Vagina (tissue), 2 donors: ENCODE results near the gene CACNG8. TPM values are rescaled to one million over a fixed set of nuclear protein-coding genes. Genes with fewer than 3 reads are reported as not detected.

Experiments
- DNase-seq, 2 donors: peaks; one replicate each; pipeline ENCODE4 v3.0.0-alpha.2; 2017; ENCODE audit errors: extremely low spot score in 2 of 2
- H3K27ac ChIP-seq: fragments of 200-600 bp; sonication (generic); one replicate; pipeline ENCODE4 v1.5.1; 2019
- H3K27me3 ChIP-seq: fragments of 200-600 bp; sonication (generic); one replicate; pipeline ENCODE4 v1.5.1; 2019
- H3K36me3 ChIP-seq, 2 donors: fragments of 200-600 bp; sonication (generic); one replicate each; pipeline ENCODE4 v1.5.1; 2017 to 2019
- H3K4me1 ChIP-seq: fragments of 200-600 bp; sonication (generic); one replicate; pipeline ENCODE4 v1.5.1; 2019
- H3K4me3 ChIP-seq, 2 donors: fragments of 200-600 bp; sonication (generic); 1 replicate in 1 of 2; 2 replicates in 1 of 2; pipeline ENCODE4 v1.5.1; 2016 to 2019
- H3K9me3 ChIP-seq: fragments of 200-600 bp; sonication (generic); one replicate; pipeline ENCODE4 v1.5.1; 2019
- CTCF ChIP-seq, 3 experiments: fragments of 450-650 bp in 2 of 3; fragments of 200-600 bp in 1 of 3; sonication (generic) in 1 of 3; IDR thresholded peaks; one replicate each; pipeline ENCODE4 v1.5.1; 2017 to 2019; ENCODE audit warnings: antibody characterized with exemption in 3 of 3, mild to moderate bottlenecking in 2 of 3, moderate library complexity in 2 of 3
- POLR2A ChIP-seq, 2 donors: fragments of 450-650 bp; IDR thresholded peaks; one replicate each; pipeline ENCODE4 v1.6.1; 2017; ENCODE audit warnings: antibody characterized with exemption in 2 of 2, mild to moderate bottlenecking in 2 of 2, moderate library complexity in 2 of 2
- POLR2AphosphoS5 ChIP-seq, 2 donors: sonication (generic); formaldehyde crosslinking; IDR thresholded peaks; one replicate each; pipeline ENCODE4 v1.9.0; 2017; ENCODE audit warnings: antibody characterized with exemption in 2 of 2, mild to moderate bottlenecking in 2 of 2, low read depth in 1 of 2; ENCODE audit not compliant: insufficient read depth in 1 of 2
- intact Hi-C: fragments of 100-400 bp; cut with DNase I; formaldehyde crosslinking; loops from one replicate; pipeline ENCODE4 v1.15.1; 2023
- total RNA-seq: library from RNA; depleted of rRNA; stranded (reverse); fragments of >200 nt; gene quantifications from one replicate; pipeline ENCODE4 v1.2.3, GENCODE V29; 2016

Gene CACNG8
- total RNA-seq, 1 donor from 2014 or later: not detected

DNA sequence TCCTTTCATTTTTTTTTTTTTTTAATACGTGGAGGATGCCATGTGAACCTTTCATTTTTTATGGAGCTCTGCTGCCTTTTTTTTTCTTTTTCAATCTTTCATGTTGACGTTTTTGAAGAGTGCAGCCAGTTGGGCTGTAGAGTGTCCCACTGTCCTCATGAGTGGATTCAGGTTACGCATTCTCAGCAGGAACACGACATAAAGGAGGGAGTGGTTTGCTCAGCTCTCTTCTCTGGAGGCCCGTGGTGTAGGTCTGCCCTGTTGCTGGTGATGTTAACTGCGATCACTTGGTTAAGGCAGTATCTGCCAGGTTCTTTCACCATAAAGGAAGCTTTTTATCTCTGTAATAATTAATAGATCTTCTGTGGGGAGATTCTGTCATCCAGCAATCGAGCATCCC is 26.7 kb upstream of the CACNG8 start:
- intact Hi-C loops: no loop called here
- Histone ChIP-seq H3K27me3 (no peaks in the 10 kb centered on the region), H3K4me1 (no peaks in the 10 kb centered on the region), H3K9me3 (no peaks in the 10 kb centered on the region), H3K36me3 (no peaks in the 10 kb centered on the region), H3K4me3 (no peak overlapping the region), H3K27ac (no peak overlapping the region)
- TF ChIP-seq POLR2AphosphoS5 (IDR thresholded peaks at IDR 0.05; ENCODE audit: insufficient read depth in 1 of 2, low read depth in 1 of 2): no peak
- TF ChIP-seq CTCF (IDR thresholded peaks at IDR 0.05): no peak
- no peak for TF ChIP-seq POLR2A (IDR thresholded peaks at IDR 0.05)
- DNase-seq: no peak

- TF ChIP-seq POLR2AphosphoS5 (IDR thresholded peaks at IDR 0.05; ENCODE audit: insufficient read depth in 1 of 2, low read depth in 1 of 2) (no peak), CTCF (IDR thresholded peaks at IDR 0.05) (no peak), POLR2A (IDR thresholded peaks at IDR 0.05) (no peak)
- Histone ChIP-seq H3K4me3 (no peak overlapping the region), H3K36me3 (no peaks in the 10 kb centered on the region), H3K27me3 (peaks cover 7% of the 10 kb centered on the region), H3K27ac (no peak overlapping the region), H3K4me1 (no peaks in the 10 kb centered on the region), H3K9me3 (no peaks in the 10 kb centered on the region)
- intact Hi-C loops: no loop called here
- DNase-seq: no peak
Measured at GRCh38 chr19:53942001-53942786, 20.5 kb upstream of the CACNG8 start.

- TF ChIP-seq CTCF (IDR thresholded peaks at IDR 0.05) (no peak), POLR2A (IDR thresholded peaks at IDR 0.05) (no peak), POLR2AphosphoS5 (IDR thresholded peaks at IDR 0.05; ENCODE audit: insufficient read depth in 1 of 2, low read depth in 1 of 2) (no peak)
Measured at GRCh38 chr19:53944416-53944815, 18.3 kb upstream of the CACNG8 start.

GRCh38 chr19:53944933-53945332 is 17.8 kb upstream of the CACNG8 start:
- TF ChIP-seq POLR2A (IDR thresholded peaks at IDR 0.05) (no peak), POLR2AphosphoS5 (IDR thresholded peaks at IDR 0.05; ENCODE audit: insufficient read depth in 1 of 2, low read depth in 1 of 2) (no peak), CTCF (IDR thresholded peaks at IDR 0.05) (no peak)
- intact Hi-C loops: no loop called here
- Histone ChIP-seq H3K27ac (no peak overlapping the region), H3K4me1 (no peaks in the 10 kb centered on the region), H3K27me3 (peaks cover 7% of the 10 kb centered on the region), H3K9me3 (no peaks in the 10 kb centered on the region), H3K4me3 (no peak overlapping the region), H3K36me3 (no peaks in the 10 kb centered on the region)
- no peak for DNase-seq

More at GRCh38 chr19:53944416-53944815, 18.3 kb upstream of the CACNG8 start:
- intact Hi-C loops: no loop called here
- Histone ChIP-seq H3K9me3 (no peaks in the 10 kb centered on the region), H3K4me3 (no peak overlapping the region), H3K36me3 (no peaks in the 10 kb centered on the region), H3K27ac (no peak overlapping the region), H3K27me3 (peaks cover 7% of the 10 kb centered on the region), H3K4me1 (no peaks in the 10 kb centered on the region)
- no peak for DNase-seq

GRCh38 chr19:53945441-53945840 is 17.3 kb upstream of the CACNG8 start:
- intact Hi-C loops: no loop called here
- no peak overlapping the region for H3K27ac ChIP-seq
- H3K4me1 ChIP-seq: no peaks in the 10 kb centered on the region
- no peaks in the 10 kb centered on the region for H3K36me3 ChIP-seq
- no peak overlapping the region for H3K4me3 ChIP-seq
- DNase-seq: no peak
- H3K9me3 ChIP-seq: no peaks in the 10 kb centered on the region
- TF ChIP-seq POLR2A (IDR thresholded peaks at IDR 0.05): no peak
- TF ChIP-seq CTCF (IDR thresholded peaks at IDR 0.05): no peak
- no peak for TF ChIP-seq POLR2AphosphoS5 (IDR thresholded peaks at IDR 0.05; ENCODE audit: insufficient read depth in 1 of 2, low read depth in 1 of 2)
- H3K27me3 ChIP-seq: peaks cover 7% of the 10 kb centered on the region
